Esophagus squamous epithelium (tissue), 4 donors: ENCODE data around the gene LITAF.

ENCODE experiments used
- POLR2A ChIP-seq, 4 donors: fragments of 450-650 bp; IDR thresholded peaks; one replicate each; pipeline ENCODE4 v1.6.1; 2017; ENCODE audit warnings: antibody characterized with exemption in 4 of 4, mild to moderate bottlenecking in 4 of 4, moderate library complexity in 3 of 4
- TF ChIP-seq, protein P1 (sequence below), 6 experiments: fragments of 450-650 bp in 4 of 6; fragments of 200-600 bp in 2 of 6; sonication (generic) in 2 of 6; IDR thresholded peaks; one replicate each; pipeline ENCODE4 v1.5.1; 2016 to 2019; ENCODE audit warnings: antibody characterized with exemption in 6 of 6, mild to moderate bottlenecking in 4 of 6, moderate library complexity in 4 of 6

DNA sequence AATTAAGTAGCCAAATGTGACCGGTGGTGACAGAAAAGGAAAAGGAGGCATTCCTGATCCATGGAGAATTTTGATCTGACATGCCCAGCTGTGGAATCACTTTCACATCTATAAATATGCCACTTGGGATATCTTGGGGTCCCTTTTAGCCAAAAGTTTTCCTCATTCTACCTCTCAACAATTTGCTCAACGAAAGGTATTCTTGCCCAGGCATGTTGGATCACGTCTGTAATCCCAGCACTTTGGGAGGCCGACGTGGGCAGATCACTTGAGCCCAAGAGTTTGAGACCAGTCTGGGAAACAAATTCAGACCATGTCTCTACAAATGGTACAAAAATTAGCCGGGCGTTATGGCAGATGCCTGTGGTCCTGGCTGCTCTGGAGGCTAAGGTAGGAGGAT is 24.3 kb downstream of the LITAF start:
- TF ChIP-seq, protein P1, sequence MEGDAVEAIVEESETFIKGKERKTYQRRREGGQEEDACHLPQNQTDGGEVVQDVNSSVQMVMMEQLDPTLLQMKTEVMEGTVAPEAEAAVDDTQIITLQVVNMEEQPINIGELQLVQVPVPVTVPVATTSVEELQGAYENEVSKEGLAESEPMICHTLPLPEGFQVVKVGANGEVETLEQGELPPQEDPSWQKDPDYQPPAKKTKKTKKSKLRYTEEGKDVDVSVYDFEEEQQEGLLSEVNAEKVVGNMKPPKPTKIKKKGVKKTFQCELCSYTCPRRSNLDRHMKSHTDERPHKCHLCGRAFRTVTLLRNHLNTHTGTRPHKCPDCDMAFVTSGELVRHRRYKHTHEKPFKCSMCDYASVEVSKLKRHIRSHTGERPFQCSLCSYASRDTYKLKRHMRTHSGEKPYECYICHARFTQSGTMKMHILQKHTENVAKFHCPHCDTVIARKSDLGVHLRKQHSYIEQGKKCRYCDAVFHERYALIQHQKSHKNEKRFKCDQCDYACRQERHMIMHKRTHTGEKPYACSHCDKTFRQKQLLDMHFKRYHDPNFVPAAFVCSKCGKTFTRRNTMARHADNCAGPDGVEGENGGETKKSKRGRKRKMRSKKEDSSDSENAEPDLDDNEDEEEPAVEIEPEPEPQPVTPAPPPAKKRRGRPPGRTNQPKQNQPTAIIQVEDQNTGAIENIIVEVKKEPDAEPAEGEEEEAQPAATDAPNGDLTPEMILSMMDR (IDR thresholded peaks at IDR 0.05): no peak
- TF ChIP-seq POLR2A (IDR thresholded peaks at IDR 0.05): no peak
